Measurements from ENCODE around the gene UBE2L5.

UBE2L5 gene

DNA sequence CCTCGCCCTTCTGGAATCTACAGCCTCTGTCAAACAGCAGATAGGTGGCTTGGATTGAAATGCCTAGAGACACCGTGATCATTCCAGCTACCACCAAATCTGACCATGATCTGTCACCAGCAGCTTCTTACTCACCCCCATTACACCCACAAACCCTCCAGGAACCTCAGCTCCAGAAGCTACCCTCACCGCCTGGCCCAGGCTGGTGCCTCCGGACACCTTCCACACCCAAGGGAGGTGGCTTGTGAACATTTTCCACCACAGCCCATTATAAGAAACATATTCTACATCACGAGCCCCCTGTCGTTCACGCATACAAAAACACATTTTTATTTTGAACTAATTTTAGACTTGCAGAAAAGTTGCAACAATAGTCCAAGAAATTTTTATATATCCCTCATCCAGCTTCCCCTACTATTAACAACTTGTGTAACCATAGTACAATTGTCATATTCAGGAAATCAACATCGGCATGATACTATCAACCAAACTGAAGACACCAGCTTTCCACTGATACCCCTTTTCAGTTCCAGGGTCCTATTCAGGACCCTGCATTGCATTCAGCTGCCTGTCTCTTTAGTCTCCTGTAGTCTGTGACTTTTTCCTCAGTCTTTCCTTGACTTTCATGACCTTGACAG lies 15.4 kb upstream of the UBE2L5 start:
- no peak for DNase-seq

DNA sequence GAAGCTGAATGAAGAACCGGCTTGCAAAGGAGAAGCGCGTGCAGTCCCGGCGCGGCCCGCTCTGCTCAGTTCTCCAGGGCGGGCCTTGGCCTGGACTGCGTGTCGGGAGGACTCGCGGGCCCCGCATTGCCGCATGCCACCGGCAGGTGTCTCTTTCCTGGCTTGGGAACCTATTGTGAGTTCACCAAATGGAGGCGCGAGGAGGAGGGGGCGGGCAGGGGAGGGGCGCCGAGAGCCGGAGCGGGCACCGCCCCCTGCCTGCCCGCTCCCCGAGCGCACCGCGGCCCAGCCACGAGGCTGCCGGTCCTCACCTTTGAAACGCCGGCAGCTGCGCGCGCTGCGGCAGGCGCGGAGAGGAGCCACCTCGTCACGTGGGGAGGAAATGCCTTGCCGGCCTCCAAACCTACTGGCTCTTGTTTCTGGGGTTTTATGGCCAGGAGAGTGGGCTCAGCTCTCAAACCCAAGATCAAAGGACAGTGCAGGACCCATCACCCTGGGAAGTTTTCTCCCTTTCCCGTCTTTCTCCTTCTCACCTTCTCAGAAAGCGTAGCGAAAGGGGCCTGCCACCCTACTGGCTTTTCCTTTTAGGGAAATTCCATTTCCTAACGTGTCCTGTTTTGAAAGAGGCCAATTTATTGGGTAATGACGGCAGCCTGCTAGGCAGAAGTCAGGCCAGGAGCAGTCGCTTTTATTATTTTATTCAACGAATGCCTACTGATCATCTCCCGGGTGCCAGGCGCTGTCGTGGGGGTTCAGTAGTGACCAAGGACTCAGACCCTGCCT lies 13.8 kb upstream of the UBE2L5 start:
- peak; percentile 92 for DNase-seq

DNA sequence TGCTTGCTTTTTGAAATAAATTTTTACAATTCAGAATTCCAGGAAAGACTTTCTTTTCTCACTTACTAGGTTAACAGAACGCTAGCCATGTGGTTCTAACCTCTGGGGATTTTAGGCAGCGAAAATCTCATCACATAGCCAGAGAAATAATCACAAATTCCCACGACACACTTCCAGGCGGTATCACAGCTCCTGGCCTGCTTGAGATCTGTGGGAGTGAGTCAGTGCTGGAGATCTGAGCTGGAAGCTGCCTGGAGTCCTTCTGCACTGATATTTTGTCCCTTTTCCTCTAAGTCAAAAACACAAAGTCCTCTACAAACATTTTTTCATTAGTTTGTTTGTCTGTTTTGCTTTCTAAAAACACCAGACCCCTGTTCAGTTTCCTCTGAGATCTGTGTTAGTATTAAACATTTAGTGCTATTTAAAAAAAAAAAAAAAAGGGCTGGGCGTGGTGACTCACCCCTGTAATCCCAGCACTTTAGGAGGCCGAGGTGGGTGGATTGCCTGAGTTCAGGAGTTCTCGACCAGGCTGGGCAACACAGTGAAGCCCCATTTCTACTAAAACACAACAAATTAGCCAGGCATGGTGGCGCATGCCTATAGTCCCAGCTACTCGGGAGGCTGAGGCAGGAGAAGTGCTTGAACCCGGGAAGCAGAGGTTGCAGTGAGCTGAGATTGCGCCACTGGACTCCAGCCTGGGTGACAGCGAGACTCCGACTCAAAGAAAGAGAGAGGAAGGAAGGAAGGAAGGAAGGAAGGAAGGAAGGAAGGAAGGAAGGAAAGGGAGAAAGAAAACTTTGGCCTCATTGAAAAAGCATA lies 12.2 kb upstream of the UBE2L5 start:
- DNase-seq, result no peak

DNA sequence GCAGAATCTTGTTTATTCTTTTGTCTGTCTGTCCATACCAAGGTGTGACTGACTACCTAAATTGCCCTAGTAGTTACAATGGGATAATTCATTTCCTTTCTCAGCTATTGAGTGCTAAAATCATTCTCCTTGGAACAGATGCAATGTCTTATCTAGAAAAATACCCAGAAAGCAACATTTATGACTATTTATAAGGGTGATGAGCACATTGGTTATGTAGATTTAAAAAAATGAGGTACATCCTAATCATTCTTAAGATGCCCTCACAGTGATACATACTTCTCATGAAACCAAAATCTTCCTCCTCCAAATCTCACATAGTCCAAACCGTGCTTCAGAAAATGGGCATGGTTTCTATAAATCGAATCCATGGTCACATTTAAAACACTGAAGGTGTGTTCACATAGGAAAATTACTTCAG lies 11.6 kb upstream of the UBE2L5 start:
- DNase-seq, result no peak

DNA sequence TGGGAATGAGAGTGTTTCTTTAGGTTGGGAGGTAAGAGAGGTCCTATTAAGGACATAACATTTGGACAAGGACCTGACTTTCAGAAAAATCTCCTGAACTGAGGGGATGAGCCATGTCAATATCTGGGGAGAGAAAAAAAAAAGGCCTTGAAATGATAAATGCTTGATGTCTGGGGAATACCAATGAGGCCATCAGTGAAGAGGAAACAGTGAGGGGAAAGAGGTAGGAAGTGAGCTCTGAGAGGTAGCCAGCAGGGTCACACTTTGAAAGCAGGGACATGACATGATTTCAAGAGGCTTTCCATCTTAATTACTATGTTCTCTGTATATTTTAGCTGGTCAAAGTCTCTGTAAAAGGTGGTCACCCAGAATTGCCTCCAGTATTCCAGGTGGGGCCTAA lies 9.9 kb upstream of the UBE2L5 start:
- no peak for DNase-seq

DNA sequence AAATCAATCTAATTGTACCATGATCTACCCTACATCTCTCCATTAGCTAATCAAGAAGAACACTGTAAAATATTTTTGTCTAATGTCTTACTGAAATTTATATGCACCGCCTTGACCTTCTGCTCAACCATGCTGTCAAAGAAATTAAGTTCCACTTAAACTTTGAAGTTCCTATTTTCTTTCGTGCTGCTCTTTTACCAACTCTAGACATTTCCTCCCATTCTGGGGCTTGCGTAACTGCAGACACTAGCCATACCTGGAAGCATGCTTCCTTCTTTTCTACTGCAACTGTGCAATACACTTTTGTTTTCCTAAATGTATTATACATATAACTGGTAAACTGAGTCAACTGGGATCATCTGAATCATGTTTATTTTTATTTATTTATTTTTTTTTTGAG lies 8.5 kb upstream of the UBE2L5 start:
- no peak for DNase-seq

DNA sequence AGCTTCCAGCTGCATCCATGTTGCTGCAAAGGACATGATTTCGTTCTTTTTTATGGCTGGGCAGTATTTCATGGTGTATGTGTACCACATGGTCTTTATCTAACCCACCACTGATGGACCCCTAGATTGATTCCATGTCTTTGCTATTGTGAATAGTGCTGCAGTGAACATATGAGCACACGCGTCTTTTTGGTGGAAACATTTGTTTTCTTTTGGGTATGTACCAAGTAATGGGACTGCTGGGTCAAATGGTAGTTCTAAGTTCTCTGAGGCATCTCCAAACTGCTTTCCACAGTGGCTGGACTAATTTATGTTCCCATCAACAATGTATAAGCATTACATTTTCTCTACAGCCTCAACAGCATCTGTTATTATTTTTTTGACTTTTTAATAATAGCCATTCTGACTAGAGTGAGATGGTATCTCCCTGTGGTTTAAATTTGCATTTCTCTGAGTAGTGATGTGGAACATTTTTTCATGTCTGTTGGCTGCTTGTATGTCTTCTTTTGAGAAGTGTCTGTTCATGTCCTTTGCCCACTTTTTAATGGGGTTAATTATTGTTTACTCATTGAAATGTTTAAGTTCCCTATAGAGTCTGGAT lies 6.8 kb upstream of the UBE2L5 start:
- DNase-seq, result no peak

DNA sequence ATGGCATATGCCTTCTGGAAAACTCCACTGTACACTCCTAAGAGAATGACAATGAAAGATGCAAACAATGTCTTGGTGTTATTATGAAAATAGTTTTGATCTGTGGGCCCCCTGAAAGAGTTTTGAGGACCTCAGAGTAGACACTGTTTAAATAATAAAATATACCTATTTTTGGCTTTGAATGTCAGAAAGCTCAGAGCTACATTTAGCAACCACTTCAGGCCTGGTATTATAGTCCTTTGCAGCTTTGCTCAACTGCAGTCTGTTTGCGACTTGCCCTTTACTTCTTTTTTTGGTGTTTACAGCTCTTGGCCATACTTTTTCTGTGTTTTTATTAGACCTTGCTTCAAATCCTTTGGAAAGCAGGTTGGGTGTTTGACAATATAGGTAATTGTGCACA lies 5.8 kb upstream of the UBE2L5 start:
- no peak for DNase-seq

DNA sequence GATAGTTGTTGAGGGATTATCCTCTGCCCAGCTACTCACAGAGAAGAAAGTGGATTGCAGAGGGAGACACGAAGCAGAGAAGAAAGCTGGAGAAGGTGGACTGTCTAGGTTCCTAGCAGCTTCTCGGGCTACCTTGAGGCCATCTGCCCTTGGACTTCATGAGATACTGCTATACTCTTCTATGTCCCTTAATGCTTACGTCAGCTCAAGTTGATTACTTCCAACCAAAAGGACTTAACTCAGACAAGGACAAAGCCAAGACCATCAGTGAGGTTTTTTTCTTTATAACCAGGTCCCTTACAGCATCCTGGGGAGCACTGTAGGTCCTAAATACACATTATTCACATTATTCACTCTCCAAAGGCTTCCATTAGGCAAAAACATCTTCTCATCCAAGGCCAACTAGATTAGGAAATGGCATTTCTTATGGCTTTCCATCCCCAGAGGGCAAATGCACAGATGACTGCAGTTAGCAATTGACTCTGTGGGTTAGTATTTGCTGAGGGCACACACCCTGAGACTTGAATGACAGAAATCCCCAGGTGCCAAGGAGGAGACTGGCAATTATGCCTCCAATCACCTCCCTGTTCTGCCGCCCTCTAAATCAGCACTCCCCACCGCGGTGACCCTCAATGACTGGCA lies 4.1 kb upstream of the UBE2L5 start:
- DNase-seq, result no peak

DNA sequence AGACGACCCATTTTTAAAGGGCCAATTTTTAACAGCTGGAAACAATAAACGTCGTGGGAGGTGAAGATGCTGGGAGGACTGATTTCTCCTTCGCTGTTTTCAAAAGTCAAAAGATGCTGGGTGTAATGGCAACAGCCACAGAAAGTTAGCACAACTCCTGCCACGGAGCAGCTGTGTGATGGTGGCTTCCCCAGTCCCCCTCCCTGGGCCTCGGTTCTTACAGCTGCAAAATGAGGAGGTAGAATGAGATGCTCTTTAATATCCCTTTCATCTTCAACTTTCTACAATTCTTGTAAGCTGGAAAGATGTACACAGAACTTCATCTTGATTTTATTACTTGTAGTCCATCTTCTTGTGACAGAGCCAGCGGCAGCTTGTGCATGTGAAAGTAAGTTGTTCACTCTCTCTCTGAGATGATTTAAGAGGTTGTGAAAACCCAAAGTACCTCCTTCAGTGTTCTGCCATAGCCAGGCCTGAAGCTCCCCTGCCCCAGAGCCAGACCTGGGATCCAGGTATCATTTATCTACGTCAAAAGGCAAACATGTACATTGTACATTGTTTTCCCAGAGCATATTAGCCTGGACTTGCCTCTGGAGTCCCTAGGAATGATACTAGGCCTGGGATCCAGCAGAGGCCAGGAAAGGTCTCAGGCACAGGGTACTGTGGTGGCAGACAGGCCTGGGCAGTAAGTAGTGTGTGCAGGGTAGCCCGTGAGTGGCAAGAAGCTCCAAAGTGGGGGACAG lies 3.4 kb upstream of the UBE2L5 start:
- no peak for DNase-seq

DNA sequence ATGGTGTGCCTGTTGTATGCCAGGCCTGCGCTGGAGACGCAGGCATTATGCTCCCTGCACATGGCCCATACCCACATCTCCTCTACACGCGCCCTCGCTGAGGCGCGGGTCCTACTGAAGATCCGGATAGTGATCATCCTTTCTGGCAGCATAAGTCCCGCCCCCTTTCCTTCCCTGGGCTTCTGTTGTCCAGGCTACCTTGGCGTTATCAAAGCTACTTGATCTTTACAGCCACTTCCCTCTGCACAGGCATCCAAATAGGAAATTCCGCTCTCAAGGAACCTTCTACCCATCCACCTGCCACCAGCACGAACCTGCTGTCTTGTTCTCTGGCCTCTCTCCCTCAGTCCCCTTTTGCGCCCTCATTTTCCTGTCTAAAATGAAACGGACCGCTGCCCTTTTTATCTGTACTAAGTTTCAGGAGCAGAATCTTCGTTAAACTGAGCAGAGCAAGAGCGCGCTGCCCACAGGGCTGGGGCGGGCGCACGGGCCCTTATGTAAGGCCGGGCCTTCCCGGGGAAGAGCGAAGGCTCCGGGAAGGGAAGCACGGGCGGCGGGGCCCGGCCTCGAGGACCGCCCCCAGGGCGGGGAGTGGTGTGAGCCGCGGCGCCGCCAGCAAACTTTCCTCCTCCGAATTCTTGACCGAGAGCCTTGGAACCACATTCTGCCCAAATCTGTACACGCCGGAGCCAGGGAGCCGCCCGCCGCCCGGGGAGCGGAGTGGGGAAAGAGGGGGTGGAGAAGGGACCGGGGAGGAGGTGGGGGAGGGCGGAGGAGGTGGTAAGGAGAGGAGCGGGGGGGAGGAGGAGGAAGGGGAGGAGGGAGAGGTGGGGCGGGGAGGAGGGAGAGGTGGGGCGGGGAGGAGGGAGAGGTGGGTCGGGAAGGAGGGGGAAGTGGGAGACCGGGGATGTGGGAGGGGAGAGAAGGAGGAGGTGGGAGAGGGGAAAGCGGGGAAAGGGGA lies 920 bp upstream of the UBE2L5 start:
- peak; percentile 35 for DNase-seq

DNA sequence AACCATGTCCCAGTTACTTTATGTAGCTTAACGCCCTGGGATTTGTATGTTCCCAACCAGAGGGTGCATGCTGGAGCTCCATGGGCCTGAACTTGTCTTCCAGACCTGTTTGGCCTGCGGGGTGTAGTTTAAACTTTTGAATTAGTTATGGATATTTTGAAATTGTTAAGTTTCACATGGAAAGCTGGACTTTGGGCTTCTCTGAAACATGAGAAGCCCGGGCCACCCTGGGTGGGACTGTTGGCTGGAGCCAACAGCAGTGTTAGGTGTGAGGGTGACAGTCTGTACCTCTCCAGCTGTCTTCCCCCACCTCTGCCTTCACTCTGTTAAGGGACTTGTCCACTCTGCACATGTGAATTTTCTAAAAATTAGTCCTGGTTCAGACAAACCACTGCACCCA lies 1.6 kb downstream of the UBE2L5 start:
- DNase-seq, result no peak

DNA sequence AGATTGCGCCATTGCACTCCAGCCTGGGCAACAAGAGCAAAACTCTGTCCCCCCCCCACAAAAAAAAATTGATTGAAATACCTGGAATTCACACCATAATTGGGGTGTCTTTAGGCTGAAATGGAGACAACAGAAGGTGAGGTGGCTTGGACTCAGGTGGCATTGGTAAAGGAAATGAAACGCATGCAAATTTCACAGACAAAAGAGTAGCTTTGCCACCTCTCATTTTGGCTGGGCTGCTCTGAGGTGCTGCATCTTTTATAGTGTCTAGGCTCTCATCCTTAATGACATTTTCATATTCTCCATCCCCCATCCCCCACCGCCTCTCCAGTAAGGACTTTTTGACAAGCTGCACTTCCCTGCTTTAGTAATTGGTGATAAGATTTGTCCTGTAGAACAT lies 6.9 kb downstream of the UBE2L5 start:
- DNase-seq, result no peak

DNA sequence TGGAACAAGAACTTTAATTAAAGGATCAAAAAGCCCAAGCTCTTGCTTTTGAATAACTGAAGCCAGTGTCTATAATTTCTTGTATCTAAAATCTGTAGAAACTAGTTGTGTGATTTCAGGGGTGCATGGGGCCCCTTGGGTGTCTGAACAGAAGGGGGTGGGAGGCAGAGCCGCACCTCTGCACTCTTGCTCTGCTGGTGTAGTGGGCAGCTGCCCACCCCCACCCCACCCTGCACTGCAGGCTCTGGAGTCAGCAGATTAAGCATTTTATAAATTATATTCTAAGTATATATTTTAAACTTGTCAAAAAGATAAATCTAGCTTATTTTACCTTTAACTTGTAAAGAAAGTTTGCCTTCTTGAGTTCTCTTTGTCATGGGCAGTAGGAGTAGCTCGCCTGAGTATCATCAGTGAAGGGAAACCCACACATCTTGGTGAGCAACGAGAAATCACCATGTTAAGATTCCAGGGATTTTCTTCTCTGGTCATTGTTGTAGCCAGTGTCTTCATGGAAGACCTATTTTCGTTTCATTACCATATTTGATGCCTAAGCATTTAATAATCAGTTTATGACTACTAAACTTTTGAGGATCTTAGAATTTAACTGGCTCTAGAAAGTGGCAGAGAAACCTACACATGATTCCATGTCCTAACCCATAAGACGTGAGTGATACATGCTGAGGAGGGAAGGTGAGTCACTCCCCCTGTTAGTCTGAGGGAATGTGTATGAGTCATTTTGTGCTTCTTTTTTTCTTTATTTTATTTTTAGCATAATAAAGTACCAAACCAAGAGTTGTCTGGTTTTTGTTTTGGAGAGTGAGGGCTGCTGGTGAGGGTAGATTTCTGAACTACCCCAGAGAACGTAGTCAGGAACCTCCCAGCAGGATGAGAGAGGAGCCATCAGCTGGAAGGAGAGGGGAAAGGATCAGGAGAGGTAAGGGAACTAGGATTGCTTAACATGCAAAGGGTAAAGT lies 7.7 kb downstream of the UBE2L5 start:
- DNase-seq, result peak; percentile 67

DNA sequence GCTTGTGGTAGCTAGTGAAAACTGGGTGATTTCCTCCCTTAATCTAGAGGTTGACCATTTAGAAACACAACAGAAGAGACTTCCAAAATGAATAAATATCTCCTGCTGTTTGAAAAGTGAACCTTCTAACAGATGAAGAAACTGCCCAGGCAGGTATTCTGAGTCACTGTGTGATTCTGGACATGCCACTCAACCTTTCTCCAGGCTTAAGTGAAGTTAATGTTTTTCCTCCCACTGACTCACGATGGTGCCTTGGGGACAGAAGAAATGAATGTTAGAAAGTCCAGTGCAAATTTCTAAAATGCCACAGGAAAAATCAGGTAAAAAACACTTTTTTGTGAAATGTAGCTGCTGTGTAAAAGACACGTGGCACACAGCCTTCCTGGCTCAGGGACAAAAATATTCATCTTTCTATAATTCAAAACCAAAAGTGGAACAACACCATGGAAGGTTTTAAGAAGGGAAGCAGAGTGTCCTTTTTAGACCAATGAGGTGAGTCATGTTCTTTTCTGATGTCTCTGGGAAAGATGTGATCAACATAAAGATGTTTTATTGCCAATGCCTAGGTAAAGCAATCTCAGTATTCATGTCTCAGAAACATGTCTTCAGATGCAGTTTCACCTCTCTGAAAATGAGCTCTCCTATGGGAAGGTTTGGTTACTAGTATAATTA lies 9.1 kb downstream of the UBE2L5 start:
- no peak for DNase-seq

DNA sequence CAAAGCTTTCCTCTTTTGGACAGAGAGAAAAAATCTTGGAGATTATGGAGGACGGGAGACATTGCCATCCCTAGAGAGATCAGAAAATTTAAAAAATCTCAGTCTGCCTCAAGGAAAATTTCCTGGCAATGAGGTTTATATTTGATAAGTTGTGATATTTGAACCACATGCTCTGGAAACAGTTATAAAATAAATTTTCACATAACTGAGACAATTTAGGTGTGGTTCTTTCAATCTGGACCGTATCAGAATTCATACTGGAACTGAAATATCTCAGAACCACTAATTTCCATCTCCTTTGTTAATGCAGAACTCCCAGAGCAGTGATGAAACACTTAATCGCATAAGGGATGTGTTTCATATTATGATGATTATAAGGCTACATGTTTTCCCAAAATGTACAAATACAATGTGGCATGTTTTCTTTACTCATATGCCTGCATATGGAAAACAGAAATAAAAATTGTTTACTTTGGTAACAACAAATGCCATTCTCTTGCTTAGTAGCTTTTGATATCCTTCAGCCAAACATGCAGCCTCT lies 13.7 kb downstream of the UBE2L5 start:
- DNase-seq, result no peak

DNA sequence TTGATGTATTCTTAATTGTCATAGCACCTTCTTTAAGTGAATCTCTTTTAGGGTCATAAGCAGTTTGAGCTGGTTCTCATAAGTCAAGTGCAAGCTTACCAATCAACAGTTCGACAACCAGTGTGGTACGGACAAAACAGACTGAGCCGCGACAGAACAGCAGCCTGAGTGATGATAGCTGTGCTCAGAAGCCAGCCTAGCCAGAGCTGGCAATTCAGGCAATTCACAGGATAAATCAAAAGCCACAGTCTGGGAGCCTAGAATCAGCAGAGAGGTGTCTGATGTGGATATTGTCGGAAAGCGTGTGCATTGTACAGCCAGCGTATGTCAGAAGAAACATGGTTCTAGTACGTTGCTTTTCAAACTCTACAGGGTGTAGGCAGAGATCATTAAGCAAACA lies 14.9 kb downstream of the UBE2L5 start:
- DNase-seq, result no peak

DNA sequence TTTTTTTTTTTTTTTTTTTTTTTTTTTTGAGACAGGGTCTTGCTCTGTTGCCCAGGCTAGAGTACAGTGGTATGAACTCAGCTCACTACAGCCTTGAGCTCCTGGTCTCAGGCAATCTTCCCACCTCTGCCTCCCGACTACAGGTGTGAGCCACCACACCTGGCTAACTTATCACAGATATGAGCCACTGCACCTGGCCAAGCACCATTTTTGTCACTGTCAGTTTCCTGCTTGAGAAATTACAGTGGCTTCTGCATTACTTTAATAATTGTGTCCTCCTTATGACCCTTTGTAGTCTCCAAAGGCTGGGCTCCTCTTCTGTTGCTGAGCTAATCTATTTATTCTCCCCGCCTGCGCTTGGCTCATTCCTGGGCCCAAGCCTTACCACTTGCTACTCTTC lies 16.0 kb downstream of the UBE2L5 start:
- no peak for DNase-seq
